GM12874 (cell line): ENCODE results near the gene ENOX2.

Experiments
- CTCF ChIP-seq: IDR thresholded peaks from 2 replicates; pipeline ENCODE4 v1.5.1; 2011; ENCODE audit warnings: low read depth, mild to moderate bottlenecking, control low read depth, low read length, moderate library complexity; ENCODE audit not compliant: insufficient read depth

ENOX2 gene

GRCh38 chrX:130778773-130779172, 124.2 kb downstream of the ENOX2 start:
- no peak for TF ChIP-seq CTCF

- TF ChIP-seq CTCF, result no peak
Observed at GRCh38 chrX:130775849-130776248, 127.2 kb downstream of the ENOX2 start.

- TF ChIP-seq CTCF, result no peak
Observed at GRCh38 chrX:130772776-130773143, 130.2 kb downstream of the ENOX2 start.

GRCh38 chrX:130772105-130772775, 130.8 kb downstream of the ENOX2 start:
- TF ChIP-seq CTCF, result no peak

GRCh38 chrX:130771648-130772047, 131.4 kb downstream of the ENOX2 start:
- TF ChIP-seq CTCF, result no peak

- TF ChIP-seq CTCF, result no peak
Observed at GRCh38 chrX:130771230-130771629, 131.8 kb downstream of the ENOX2 start.

GRCh38 chrX:130770615-130771014, 132.4 kb downstream of the ENOX2 start:
- no peak for TF ChIP-seq CTCF
